Activated CD8-positive, alpha-beta memory T cell treated with anti-CD3 and anti-CD28 coated beads, Interleukin-2, amount 50 U/mL, for 1 hour (primary cell): ENCODE measurements around the gene ADCY2.

Experiments used
- DNase-seq: peaks from one replicate; pipeline ENCODE4 v3.0.0-alpha.2; 2020; ENCODE audit errors: extremely low read depth

ADCY2 gene

DNA sequence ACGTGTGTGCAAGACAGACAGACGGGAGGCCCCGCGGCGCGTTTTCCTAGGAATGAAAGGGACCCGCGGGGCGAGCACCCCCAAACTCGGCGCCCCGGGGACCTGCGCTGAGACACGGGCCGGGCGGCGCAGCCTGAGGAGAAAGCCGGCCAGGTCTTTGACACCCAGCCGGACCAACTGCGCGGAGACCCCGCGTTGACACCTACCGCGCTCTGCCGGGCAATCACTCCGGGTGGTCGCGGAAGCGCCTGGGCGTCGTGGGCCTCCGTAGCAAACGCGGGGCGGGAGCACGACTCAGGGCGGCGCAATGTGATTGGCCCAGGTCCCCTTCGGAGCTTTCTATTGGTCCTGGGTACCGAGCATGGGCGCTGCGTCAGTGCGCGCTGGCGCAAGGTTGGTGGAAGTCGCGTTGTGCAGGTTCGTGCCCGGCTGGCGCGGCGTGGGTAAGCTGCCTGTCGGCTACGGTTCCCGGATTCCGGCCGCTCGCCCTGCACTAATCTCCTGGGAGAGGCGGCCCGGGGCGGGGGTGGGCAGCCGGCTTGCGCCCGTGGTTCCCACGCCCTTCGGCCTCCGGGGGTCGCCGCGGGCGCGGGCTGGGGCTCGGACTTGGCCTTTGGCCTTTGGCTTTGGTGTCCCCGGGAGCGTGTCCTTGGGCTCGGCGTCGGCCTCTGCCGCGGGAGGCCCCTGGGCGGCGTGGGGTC, 473.0 kb downstream of the ADCY2 start, which contains the start of the genes FASTKD3 and MTRR:
TSS of gene FASTKD3 (minus strand) at position 259 of the 701 bp plus-strand sequence. CDS start 948 bp downstream, outside the sequence.
TSS of gene MTRR (plus strand) at position 376 of the 701 bp plus-strand sequence. CDS start 1,647 bp downstream, outside the sequence.
- peak; percentile 65 for DNase-seq

DNA sequence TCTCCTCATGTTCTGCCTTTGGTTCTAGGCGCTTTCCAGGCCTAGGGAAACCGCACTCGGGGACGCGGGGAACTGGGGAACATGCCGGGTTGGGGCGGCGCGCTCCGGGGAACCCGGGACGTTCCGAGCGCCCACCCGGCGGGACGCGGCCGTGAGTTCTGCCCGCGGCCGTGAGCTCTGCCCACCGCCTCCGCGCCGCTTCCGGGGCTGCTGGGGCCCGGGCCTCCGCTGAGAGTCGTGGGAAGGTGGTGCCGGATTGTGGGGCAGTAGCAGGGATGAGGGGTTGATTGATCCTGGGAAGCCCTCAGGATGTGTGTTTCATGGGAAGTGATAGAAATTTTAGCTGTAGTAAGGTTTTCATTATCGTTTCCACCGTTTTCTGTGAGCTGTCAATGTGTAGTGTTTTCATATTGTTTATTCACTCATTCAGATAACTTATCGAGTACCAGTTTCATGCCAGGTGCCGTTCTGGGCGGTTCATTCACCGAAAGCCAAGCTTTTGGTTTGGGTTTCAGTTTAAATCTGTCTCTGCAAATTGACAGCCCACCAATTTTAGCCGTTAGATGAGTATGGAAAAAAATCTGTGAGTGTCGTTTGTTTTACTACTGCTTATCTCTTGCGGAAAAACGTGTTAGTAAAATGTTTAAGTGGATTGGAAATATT, 473.7 kb downstream of the ADCY2 start:
- no peak for DNase-seq

DNA sequence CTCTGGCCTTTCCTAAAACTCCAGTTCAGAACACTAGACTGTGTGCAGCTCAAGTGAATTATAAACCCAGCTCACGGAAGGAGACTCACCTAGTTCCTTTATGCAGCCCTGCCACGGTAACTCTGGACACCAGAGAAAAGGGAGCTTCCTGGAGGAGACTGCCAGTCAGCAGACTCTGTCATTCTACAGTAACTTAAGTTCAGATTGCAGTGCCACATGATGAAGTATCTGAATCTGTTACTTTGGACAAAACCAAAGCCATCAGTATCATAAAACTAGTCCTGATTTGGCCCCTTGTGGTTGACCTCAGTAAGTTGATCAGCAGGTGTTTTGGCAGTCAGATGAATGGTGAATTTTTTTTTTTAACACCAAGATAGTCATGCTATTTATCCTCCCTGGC, 475.7 kb downstream of the ADCY2 start:
- no peak for DNase-seq

DNA sequence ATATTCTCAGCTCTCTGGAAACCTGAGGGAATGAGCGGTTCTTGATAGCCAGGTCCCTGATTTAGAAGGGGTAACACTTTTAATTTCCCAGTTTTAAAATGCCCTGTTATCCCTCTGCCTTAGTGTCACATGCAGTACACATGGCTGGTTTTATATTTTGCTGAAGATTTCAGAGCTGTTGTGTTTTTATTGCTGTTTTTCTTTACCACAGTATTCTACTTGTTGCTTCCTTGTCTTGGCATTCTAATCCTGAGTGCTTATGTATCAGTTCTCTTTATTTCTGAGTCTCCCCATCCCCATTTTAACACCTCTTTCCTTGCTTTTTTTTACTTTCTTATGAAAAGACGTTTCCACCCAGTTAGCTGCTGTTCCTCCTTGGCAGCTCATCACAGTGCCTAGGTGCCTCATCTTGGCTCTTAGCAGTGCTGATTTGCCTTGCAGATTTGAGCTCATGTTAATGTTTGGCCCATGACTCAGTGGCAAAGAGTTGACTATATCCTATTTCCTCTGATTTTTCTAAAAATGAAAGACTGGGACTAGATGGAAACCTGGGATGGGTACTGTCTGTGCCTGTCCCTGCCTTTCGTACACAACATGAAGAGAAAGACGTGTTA, 476.7 kb downstream of the ADCY2 start:
- DNase-seq: no peak

DNA sequence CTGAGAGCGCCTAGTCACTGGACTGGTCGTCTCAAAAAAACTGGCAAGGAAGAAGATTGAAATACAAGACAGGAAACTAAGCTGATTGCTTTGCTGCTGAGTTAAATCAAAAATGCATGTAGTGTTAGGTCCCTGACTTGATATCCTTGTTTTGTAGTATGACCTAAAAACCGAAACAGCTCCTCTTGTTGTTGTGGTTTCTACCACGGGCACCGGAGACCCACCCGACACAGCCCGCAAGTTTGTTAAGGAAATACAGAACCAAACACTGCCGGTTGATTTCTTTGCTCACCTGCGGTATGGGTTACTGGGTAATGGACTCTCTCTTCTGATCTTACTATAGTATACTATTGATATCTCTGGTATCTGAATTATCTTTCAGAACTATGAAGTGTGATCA, 477.3 kb downstream of the ADCY2 start:
- no peak for DNase-seq

DNA sequence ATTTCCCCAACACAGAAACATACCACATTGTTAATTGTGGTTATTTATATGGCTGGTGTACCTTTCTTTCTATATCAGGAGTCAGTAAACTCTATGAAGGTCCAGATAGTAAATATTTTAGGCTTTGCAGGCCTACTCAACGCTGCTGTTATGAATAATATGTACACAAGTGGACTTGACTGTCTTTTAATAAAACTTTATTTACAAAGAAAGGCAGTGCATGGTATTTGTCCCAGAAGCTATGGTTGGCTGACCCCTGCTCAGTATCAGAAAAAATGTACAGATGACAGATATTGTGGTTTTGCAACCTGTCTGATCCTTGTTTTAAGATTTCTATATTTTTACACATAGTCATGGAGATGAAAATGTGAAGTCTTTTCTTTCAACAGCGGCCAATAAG, 478.7 kb downstream of the ADCY2 start:
- DNase-seq: no peak

DNA sequence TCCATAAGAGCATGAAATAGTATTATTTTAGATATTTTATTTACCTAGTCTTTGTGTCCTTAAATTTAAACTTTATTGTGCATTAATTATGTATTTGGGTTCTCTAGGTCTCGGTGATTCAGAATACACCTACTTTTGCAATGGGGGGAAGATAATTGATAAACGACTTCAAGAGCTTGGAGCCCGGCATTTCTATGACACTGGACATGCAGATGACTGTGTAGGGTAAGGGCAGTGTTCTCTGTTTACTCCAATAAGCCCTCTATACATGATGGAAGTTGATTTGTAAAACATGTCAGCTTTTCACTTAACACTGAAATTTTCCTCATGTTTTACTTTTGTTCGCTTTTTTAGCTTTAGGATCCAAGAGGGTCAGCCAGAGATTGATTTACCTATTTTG, 479.2 kb downstream of the ADCY2 start:
- no peak for DNase-seq

DNA sequence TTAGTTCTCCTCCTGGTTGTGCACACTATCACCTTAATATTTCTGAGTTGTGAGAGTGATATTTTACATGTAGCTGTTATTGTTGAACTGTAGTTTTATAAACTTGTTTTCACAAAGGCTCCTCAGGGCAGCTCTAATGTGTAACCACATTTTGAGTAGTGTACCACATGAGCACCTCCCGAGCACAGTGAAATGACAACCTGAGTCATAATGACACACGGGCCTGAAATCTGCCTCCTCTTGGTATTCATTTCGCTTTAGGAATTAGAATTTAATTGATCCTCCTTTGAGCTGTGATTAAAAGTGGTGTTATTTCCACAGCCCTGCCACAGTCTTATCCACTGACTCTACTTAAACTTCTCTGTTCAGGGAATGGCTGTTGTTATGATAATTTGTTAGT, 480.9 kb downstream of the ADCY2 start:
- no peak for DNase-seq

DNA sequence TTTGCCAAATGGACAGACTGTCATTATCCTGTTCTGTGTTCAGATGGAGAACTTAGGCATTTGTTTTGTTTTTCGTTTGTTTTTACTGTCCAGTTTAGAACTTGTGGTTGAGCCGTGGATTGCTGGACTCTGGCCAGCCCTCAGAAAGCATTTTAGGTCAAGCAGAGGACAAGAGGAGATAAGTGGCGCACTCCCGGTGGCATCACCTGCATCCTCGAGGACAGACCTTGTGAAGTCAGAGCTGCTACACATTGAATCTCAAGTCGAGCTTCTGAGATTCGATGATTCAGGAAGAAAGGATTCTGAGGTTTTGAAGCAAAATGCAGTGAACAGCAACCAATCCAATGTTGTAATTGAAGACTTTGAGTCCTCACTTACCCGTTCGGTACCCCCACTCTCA, 481.9 kb downstream of the ADCY2 start:
- no peak for DNase-seq

DNA sequence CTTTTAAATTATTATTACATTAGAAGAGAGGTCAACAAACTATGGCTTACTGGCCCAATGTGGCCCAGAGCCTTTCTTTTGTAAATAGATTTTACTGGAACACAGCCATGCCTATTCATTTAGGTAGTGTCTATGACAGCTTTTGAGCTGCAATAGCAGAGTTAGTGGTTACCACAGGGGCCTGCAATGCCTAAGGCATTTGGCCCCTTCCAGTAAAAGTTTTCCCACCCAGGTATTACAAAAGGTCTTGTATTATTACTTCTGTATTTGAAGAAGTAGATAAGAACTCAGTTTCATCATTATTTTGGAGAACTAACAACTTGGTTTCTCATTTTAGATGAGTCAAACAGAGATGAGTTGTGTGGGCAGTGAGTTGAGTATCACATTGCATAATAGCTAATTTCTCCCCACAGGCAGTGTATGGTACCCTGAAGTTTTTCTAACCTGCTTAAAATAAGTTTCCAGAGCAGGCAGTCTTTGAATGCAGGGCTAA, 482.5 kb downstream of the ADCY2 start:
- DNase-seq: no peak
